Lower leg skin (tissue), 3 donors: ENCODE measurements around the gene CYGB.

ENCODE experiments used
- CTCF ChIP-seq, 3 donors: fragments of 450-650 bp; IDR thresholded peaks; one replicate each; pipeline ENCODE4 v1.5.1; 2016; ENCODE audit warnings: antibody characterized with exemption in 3 of 3, mild to moderate bottlenecking in 3 of 3, moderate library complexity in 2 of 3
- POLR2A ChIP-seq, 2 donors: fragments of 450-650 bp; IDR thresholded peaks; one replicate each; pipeline ENCODE4 v1.6.1; 2016 to 2017; ENCODE audit warnings: antibody characterized with exemption in 2 of 2, mild to moderate bottlenecking in 1 of 2, moderate library complexity in 1 of 2

GRCh38 chr17:76504117-76504516 is 33.4 kb downstream of the CYGB start:
- TF ChIP-seq CTCF (IDR thresholded peaks at IDR 0.05): no peak
- no peak for TF ChIP-seq POLR2A (IDR thresholded peaks at IDR 0.05)
